RWPE2 (cell line): ENCODE measurements around the gene RO60.
A peak's percentile ranks its signal among the peaks of the same experiment; 100 is the strongest.

Experiments
- ATAC-seq: fragments of 200-7000 bp; cut with Tn5 transposase; 3 replicates; pipeline ENCODE4 v1.9.1; 2021; ENCODE audit warnings: low read depth
- DNase-seq: peaks from one replicate; pipeline ENCODE4 v3.0.0-alpha.2; 2020; ENCODE audit warnings: low spot score
- H3K27ac ChIP-seq: fragments of 450-650 bp; 2 replicates; pipeline ENCODE4 v1.5.1; 2017; ENCODE audit warnings: mild to moderate bottlenecking; ENCODE audit not compliant: poor library complexity, severe bottlenecking
- H3K27me3 ChIP-seq: fragments of 250-450 bp; sonication (Bioruptor Pico); 2 replicates; pipeline ENCODE4 v1.5.1; 2021; ENCODE audit warnings: mild to moderate bottlenecking, moderate library complexity; ENCODE audit not compliant: insufficient read depth, poor library complexity, severe bottlenecking
- H3K36me3 ChIP-seq: fragments of 250-450 bp; sonication (Bioruptor Pico); 2 replicates; pipeline ENCODE4 v1.5.1; 2020; ENCODE audit warnings: low read depth, mild to moderate bottlenecking, moderate library complexity
- H3K4me1 ChIP-seq: fragments of 250-450 bp; sonication (Bioruptor Pico); 2 replicates; pipeline ENCODE4 v1.5.1; 2021; ENCODE audit warnings: mild to moderate bottlenecking, moderate library complexity; ENCODE audit not compliant: insufficient read depth, poor library complexity, severe bottlenecking
- H3K4me3 ChIP-seq: fragments of 250-450 bp; sonication (Bioruptor Pico); 2 replicates; pipeline ENCODE4 v1.5.1; 2021; ENCODE audit warnings: mild to moderate bottlenecking, moderate library complexity; ENCODE audit not compliant: severe bottlenecking
- H3K9me3 ChIP-seq: fragments of 250-450 bp; sonication (Bioruptor Pico); 2 replicates; pipeline ENCODE4 v1.5.1; 2021; ENCODE audit warnings: mild to moderate bottlenecking, moderate library complexity; ENCODE audit not compliant: severe bottlenecking
- CTCF ChIP-seq: fragments of 450-650 bp; IDR thresholded peaks from one replicate; pipeline ENCODE4 v1.5.1; 2017; ENCODE audit warnings: mild to moderate bottlenecking, moderate library complexity; ENCODE audit not compliant: poor library complexity, severe bottlenecking

The RO60 gene

GRCh38 chr1:193090865-193091264, 31.5 kb downstream of the RO60 start:
- no peaks in the 10 kb centered on the region for H3K4me1 ChIP-seq
- no peak overlapping the region for H3K4me3 ChIP-seq
- DNase-seq (no peak), ATAC-seq (no peak)
- H3K27me3 ChIP-seq, result no peaks in the 10 kb centered on the region
- TF ChIP-seq CTCF, result no peak
- no peak overlapping the region for H3K27ac ChIP-seq
- H3K36me3 ChIP-seq, result peaks cover 54% of the 10 kb centered on the region
- peaks cover 2% of the 10 kb centered on the region for H3K9me3 ChIP-seq

GRCh38 chr1:193094112-193094511, 34.7 kb downstream of the RO60 start:
- no peak for DNase-seq
- H3K9me3 ChIP-seq, result peaks cover 2% of the 10 kb centered on the region
- ATAC-seq, result no peak
- no peak overlapping the region for H3K4me3 ChIP-seq
- no peak overlapping the region for H3K27ac ChIP-seq
- H3K4me1 ChIP-seq, result no peaks in the 10 kb centered on the region
- TF ChIP-seq CTCF, result no peak
- no peaks in the 10 kb centered on the region for H3K27me3 ChIP-seq
- H3K36me3 ChIP-seq, result peaks cover 70% of the 10 kb centered on the region

GRCh38 chr1:193102662-193103061, 43.2 kb downstream of the RO60 start:
- H3K9me3 ChIP-seq, result no peaks in the 10 kb centered on the region
- no peak overlapping the region for H3K4me3 ChIP-seq

GRCh38 chr1:193103759-193104501, 44.5 kb downstream of the RO60 start:
- H3K9me3 ChIP-seq, result no peaks in the 10 kb centered on the region
- no peaks in the 10 kb centered on the region for H3K27me3 ChIP-seq
- peak overlapping the region; percentile 77 for H3K4me3 ChIP-seq
- peaks cover 25% of the 10 kb centered on the region for H3K36me3 ChIP-seq
- TF ChIP-seq CTCF, result no peak
- H3K27ac ChIP-seq, result peak overlapping the region; percentile 82
- DNase-seq, result no peak
- ATAC-seq, result no peak
- peaks cover 8% of the 10 kb centered on the region for H3K4me1 ChIP-seq

More at GRCh38 chr1:193102662-193103061, 43.2 kb downstream of the RO60 start:
- DNase-seq, result no peak
- Histone ChIP-seq H3K36me3 (peaks cover 36% of the 10 kb centered on the region), H3K27me3 (no peaks in the 10 kb centered on the region), H3K27ac (no peak overlapping the region), H3K4me1 (peaks cover 8% of the 10 kb centered on the region)
- no peak for TF ChIP-seq CTCF
- no peak for ATAC-seq

GRCh38 chr1:193104502-193104906, 45.1 kb downstream of the RO60 start:
- ATAC-seq, result peak; percentile 40
- Histone ChIP-seq H3K4me1 (peaks cover 8% of the 10 kb centered on the region), H3K27me3 (no peaks in the 10 kb centered on the region), H3K27ac (peak overlapping the region; percentile 82), H3K36me3 (peaks cover 19% of the 10 kb centered on the region), H3K4me3 (peak overlapping the region; percentile 77), H3K9me3 (no peaks in the 10 kb centered on the region)
- no peak for TF ChIP-seq CTCF
- DNase-seq, result no peak
